Measurements from ENCODE around the gene PRDM16. TPM values are rescaled to one million over a fixed set of nuclear protein-coding genes. Genes with fewer than 3 reads are reported as not detected.
A peak's percentile ranks its signal among the peaks of the same experiment; 100 is the strongest.

PRDM16 gene
- total and polyA plus RNA-seq, 2 of the 13 experiments (the other 11 are each of a cell fraction or from before 2014, with no cell fraction given): 0.15 to 0.81 TPM

DNA sequence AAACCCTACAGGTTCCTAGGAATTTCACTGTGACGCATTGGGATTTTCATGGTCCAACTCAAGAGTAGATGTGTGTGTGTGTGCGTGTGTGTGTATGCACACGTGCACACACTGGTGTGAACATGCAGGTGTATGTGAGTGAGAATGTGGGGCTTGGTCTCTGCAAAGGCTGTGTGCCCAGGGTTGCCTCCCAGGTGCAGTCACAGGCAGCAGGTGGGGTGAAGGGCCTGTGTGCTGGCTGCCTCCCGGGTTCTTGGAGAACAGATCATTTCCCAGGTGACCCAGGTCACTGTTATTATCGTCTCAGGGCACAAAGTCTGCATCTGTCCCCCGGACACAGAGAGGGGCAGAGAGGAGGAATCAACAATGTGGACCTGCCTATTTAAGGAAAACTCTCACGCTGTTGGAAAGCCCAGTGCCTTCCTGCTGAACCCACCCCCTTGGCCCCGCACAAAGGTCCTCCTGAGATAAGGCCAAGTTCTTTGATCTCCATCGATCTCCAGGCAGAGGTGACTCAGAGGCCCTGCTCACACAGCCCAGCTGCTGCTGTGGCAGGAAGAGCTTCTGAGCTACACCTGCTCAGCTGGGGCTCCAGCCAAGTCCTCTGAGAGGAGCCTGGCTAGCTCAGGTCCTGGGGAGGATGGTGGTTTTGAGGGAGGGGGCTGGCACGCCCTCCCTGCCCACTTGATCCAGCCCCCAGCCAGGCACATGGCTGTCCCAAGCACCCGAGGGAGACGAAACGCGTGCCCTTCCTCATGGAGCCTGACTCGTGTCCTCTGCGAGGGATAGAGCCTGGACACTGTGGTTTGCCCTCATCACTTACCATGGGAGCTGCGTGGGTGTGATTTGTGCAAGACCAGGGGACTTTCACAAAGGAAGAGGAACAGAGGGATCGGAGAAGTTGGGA is 251.5 kb downstream of the PRDM16 start (continued):
- no peak for TF ChIP-seq HOXA7 (CRISPR knock-in tag; IDR thresholded peaks at IDR 0.05)
- TF ChIP-seq, protein P1, sequence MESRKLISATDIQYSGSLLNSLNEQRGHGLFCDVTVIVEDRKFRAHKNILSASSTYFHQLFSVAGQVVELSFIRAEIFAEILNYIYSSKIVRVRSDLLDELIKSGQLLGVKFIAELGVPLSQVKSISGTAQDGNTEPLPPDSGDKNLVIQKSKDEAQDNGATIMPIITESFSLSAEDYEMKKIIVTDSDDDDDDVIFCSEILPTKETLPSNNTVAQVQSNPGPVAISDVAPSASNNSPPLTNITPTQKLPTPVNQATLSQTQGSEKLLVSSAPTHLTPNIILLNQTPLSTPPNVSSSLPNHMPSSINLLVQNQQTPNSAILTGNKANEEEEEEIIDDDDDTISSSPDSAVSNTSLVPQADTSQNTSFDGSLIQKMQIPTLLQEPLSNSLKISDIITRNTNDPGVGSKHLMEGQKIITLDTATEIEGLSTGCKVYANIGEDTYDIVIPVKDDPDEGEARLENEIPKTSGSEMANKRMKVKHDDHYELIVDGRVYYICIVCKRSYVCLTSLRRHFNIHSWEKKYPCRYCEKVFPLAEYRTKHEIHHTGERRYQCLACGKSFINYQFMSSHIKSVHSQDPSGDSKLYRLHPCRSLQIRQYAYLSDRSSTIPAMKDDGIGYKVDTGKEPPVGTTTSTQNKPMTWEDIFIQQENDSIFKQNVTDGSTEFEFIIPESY (CRISPR knock-in tag; IDR thresholded peaks at IDR 0.05): peak; percentile 90
- no peak for TF ChIP-seq ZNF260 (CRISPR knock-in tag; IDR thresholded peaks at IDR 0.05; ENCODE audit: borderline replicate concordance, low read depth)
- no peak for TF ChIP-seq SMAD9 (CRISPR knock-in tag; IDR thresholded peaks at IDR 0.05)
- TF ChIP-seq NFE2L2 (IDR thresholded peaks at IDR 0.05; ENCODE audit: low read length): no peak
- TF ChIP-seq, protein P2, sequence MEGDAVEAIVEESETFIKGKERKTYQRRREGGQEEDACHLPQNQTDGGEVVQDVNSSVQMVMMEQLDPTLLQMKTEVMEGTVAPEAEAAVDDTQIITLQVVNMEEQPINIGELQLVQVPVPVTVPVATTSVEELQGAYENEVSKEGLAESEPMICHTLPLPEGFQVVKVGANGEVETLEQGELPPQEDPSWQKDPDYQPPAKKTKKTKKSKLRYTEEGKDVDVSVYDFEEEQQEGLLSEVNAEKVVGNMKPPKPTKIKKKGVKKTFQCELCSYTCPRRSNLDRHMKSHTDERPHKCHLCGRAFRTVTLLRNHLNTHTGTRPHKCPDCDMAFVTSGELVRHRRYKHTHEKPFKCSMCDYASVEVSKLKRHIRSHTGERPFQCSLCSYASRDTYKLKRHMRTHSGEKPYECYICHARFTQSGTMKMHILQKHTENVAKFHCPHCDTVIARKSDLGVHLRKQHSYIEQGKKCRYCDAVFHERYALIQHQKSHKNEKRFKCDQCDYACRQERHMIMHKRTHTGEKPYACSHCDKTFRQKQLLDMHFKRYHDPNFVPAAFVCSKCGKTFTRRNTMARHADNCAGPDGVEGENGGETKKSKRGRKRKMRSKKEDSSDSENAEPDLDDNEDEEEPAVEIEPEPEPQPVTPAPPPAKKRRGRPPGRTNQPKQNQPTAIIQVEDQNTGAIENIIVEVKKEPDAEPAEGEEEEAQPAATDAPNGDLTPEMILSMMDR (CRISPR knock-in tag; IDR thresholded peaks at IDR 0.05): no peak; the same call in 1 of the 2 replicates
- TF ChIP-seq YEATS2 (CRISPR knock-in tag; IDR thresholded peaks at IDR 0.05; ENCODE audit: borderline replicate concordance): peak; percentile 65; the same call in 1 of the 2 replicates
- TF ChIP-seq ZNF672 (CRISPR knock-in tag; IDR thresholded peaks at IDR 0.05): no peak
- TF ChIP-seq, protein P3, sequence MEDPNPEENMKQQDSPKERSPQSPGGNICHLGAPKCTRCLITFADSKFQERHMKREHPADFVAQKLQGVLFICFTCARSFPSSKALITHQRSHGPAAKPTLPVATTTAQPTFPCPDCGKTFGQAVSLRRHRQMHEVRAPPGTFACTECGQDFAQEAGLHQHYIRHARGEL (CRISPR knock-in tag; IDR thresholded peaks at IDR 0.05): no peak
- TF ChIP-seq, protein P4, sequence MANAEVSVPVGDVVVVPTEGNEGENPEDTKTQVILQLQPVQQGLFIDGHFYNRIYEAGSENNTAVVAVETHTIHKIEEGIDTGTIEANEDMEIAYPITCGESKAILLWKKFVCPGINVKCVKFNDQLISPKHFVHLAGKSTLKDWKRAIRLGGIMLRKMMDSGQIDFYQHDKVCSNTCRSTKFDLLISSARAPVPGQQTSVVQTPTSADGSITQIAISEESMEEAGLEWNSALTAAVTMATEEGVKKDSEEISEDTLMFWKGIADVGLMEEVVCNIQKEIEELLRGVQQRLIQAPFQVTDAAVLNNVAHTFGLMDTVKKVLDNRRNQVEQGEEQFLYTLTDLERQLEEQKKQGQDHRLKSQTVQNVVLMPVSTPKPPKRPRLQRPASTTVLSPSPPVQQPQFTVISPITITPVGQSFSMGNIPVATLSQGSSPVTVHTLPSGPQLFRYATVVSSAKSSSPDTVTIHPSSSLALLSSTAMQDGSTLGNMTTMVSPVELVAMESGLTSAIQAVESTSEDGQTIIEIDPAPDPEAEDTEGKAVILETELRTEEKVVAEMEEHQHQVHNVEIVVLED (CRISPR knock-in tag; IDR thresholded peaks at IDR 0.05; ENCODE audit: borderline replicate concordance): peak; percentile 59; the same call in 1 of the 2 replicates
- TF ChIP-seq, protein P5, sequence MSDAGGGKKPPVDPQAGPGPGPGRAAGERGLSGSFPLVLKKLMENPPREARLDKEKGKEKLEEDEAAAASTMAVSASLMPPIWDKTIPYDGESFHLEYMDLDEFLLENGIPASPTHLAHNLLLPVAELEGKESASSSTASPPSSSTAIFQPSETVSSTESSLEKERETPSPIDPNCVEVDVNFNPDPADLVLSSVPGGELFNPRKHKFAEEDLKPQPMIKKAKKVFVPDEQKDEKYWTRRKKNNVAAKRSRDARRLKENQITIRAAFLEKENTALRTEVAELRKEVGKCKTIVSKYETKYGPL (CRISPR knock-in tag; IDR thresholded peaks at IDR 0.05): no peak
- TF ChIP-seq, protein P6, sequence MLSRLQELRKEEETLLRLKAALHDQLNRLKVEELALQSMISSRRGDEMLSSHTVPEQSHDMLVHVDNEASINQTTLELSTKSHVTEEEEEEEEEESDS (CRISPR knock-in tag; IDR thresholded peaks at IDR 0.05; ENCODE audit: borderline replicate concordance): no peak; the same call in 1 of the 2 replicates
- peak; percentile 95 for TF ChIP-seq SMAD3 (CRISPR knock-in tag; IDR thresholded peaks at IDR 0.05)
- TF ChIP-seq ZNF331 (CRISPR knock-in tag; IDR thresholded peaks at IDR 0.05): peak; percentile 93
- TF ChIP-seq, protein P7, sequence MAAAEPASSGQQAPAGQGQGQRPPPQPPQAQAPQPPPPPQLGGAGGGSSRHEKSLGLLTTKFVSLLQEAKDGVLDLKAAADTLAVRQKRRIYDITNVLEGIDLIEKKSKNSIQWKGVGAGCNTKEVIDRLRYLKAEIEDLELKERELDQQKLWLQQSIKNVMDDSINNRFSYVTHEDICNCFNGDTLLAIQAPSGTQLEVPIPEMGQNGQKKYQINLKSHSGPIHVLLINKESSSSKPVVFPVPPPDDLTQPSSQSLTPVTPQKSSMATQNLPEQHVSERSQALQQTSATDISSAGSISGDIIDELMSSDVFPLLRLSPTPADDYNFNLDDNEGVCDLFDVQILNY (CRISPR knock-in tag; conservative IDR thresholded peaks at IDR 0.05): no peak
- peak; percentile 83 for TF ChIP-seq SNAPC2 (CRISPR knock-in tag; IDR thresholded peaks at IDR 0.05)
- TF ChIP-seq, protein P8, sequence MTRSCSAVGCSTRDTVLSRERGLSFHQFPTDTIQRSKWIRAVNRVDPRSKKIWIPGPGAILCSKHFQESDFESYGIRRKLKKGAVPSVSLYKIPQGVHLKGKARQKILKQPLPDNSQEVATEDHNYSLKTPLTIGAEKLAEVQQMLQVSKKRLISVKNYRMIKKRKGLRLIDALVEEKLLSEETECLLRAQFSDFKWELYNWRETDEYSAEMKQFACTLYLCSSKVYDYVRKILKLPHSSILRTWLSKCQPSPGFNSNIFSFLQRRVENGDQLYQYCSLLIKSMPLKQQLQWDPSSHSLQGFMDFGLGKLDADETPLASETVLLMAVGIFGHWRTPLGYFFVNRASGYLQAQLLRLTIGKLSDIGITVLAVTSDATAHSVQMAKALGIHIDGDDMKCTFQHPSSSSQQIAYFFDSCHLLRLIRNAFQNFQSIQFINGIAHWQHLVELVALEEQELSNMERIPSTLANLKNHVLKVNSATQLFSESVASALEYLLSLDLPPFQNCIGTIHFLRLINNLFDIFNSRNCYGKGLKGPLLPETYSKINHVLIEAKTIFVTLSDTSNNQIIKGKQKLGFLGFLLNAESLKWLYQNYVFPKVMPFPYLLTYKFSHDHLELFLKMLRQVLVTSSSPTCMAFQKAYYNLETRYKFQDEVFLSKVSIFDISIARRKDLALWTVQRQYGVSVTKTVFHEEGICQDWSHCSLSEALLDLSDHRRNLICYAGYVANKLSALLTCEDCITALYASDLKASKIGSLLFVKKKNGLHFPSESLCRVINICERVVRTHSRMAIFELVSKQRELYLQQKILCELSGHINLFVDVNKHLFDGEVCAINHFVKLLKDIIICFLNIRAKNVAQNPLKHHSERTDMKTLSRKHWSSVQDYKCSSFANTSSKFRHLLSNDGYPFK (CRISPR knock-in tag; IDR thresholded peaks at IDR 0.05; ENCODE audit: borderline replicate concordance): peak; percentile 73; the same call in 1 of the 2 replicates
